Glutamatergic neuron (in vitro differentiated cells): ENCODE results near the gene MAG. TPM values are rescaled to one million over a fixed set of nuclear protein-coding genes. Genes with fewer than 3 reads are reported as not detected.

Experiments used
- DNase-seq: peaks from one replicate; pipeline ENCODE4 v3.0.0; 2022
- H3K27ac Mint-ChIP-seq: one replicate; pipeline ENCODE4 v1.8.0; 2020; ENCODE audit warnings: mild to moderate bottlenecking, mixed read lengths, inconsistent platforms; ENCODE audit not compliant: unreplicated experiment
- H3K27me3 Mint-ChIP-seq: one replicate; pipeline ENCODE4 v1.8.0; 2020; ENCODE audit warnings: mild to moderate bottlenecking, moderate library complexity, mixed read lengths, inconsistent platforms; ENCODE audit not compliant: unreplicated experiment
- H3K36me3 Mint-ChIP-seq: one replicate; pipeline ENCODE4 v1.8.0; 2020; ENCODE audit warnings: mild to moderate bottlenecking, mixed read lengths, inconsistent platforms; ENCODE audit not compliant: unreplicated experiment
- H3K4me1 Mint-ChIP-seq: one replicate; pipeline ENCODE4 v1.8.0; 2020; ENCODE audit warnings: mild to moderate bottlenecking, low read depth, mixed read lengths, inconsistent platforms; ENCODE audit not compliant: unreplicated experiment
- H3K4me3 Mint-ChIP-seq: one replicate; pipeline ENCODE4 v1.8.0; 2020; ENCODE audit warnings: mild to moderate bottlenecking, mixed read lengths, inconsistent platforms; ENCODE audit not compliant: unreplicated experiment
- H3K9me3 Mint-ChIP-seq: one replicate; pipeline ENCODE4 v1.8.0; 2020; ENCODE audit warnings: mild to moderate bottlenecking, moderate library complexity, mixed read lengths, inconsistent platforms; ENCODE audit not compliant: unreplicated experiment
- total RNA-seq: library from RNA; stranded (reverse); fragmentation: NEBNext Ultra II Directional; extraction: Animal tissue kit (Norgen Biotek cat#: 25700); gene quantifications from one replicate; pipeline ENCODE4 v1.2.1, GENCODE V29; 2021; ENCODE audit not compliant: unreplicated experiment
- TF ChIP-seq, protein P1 (sequence below): fragments of 200-600 bp; sonication (generic); IDR thresholded peaks from one replicate; pipeline ENCODE4 v1.5.0; 2021; ENCODE audit not compliant: partially characterized antibody, unreplicated experiment

Gene MAG
- total RNA-seq, 1 donor from 2014 or later: not detected

DNA sequence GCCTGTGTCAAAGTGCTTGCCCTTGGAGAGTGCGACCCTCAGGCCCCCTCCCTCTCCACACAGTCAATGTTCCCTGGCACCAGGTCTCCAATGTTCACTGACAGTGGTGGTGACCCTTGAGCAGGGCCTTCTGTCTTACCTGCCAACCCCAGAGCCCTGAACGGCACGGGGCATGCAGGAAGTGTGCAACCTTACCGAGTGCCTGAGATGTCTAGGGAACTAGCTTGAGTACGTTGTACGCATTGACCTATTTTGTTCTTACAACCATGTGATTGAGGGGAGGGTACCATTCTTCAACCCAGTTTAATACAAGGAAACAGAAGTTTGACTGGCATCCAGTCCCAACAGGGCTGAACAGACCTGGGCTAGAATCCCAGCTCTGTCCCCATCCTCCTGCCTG, 13.2 kb downstream of the MAG start:
- peaks cover 4% of the 10 kb centered on the region for H3K36me3 Mint-ChIP-seq
- H3K4me1 Mint-ChIP-seq: no peaks in the 10 kb centered on the region
- no peak overlapping the region for H3K27ac Mint-ChIP-seq
- peaks cover 5% of the 10 kb centered on the region for H3K9me3 Mint-ChIP-seq
- no peak overlapping the region for H3K4me3 Mint-ChIP-seq
- peaks cover 4% of the 10 kb centered on the region for H3K27me3 Mint-ChIP-seq
- TF ChIP-seq, protein P1, sequence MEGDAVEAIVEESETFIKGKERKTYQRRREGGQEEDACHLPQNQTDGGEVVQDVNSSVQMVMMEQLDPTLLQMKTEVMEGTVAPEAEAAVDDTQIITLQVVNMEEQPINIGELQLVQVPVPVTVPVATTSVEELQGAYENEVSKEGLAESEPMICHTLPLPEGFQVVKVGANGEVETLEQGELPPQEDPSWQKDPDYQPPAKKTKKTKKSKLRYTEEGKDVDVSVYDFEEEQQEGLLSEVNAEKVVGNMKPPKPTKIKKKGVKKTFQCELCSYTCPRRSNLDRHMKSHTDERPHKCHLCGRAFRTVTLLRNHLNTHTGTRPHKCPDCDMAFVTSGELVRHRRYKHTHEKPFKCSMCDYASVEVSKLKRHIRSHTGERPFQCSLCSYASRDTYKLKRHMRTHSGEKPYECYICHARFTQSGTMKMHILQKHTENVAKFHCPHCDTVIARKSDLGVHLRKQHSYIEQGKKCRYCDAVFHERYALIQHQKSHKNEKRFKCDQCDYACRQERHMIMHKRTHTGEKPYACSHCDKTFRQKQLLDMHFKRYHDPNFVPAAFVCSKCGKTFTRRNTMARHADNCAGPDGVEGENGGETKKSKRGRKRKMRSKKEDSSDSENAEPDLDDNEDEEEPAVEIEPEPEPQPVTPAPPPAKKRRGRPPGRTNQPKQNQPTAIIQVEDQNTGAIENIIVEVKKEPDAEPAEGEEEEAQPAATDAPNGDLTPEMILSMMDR: no peak
- DNase-seq: no peak

DNA sequence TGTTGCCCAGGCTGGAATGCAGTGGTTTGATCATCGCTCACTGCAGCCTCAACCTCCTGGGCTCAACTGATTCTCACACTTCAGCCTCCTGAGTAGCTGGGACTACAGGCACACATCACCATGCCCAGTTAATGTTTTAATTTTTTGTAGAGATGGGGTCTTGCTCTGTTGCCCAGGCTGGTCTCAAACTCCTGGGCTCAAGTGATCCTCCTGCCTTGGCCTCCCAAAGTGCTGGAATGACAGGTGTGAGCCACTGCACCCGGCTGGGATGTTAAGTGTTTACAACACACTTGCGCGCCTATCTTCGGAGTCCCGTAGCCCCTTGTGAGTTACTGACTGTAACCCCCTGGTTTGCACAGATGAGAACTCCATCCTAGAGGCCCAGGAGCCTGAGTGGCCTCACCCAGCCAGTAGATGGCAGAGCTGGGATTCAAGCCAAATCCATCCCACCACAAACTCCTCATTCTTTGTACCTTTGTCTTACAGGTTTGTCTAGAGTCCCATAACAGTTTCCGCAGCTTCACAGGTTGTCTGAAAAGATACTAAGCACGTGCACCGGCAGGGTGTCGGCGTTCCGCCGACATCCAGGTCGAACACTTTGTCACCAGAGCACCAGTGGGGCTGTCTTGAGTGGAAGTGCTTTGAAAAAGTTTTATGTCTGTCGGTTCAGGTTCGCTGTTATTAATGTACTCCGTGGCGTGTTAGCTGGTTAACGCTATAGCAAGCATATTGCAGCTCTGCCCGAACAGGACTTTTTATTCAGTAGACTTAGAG, 14.7 kb downstream of the MAG start:
- DNase-seq: no peak

DNA sequence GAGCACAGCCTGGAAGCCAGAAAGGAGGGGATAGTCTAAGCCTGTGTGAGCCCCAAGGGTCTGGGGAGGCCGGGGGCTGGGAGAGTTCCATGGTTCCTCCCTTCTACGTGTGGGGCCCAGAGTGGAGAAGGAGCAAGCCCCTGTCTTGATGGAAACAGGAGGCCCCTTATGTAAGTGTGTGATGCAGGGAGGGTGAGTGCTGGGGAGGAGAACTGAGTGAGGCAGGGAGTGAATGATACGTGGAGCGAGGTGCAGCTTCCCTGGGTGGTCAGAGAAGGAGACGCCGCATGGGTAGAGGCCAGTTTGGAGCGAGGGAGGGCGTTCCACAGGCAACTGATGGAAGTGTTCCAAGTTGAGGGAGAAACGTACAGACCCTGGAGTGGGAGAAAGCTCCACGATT, 16.0 kb downstream of the MAG start:
- no peaks in the 10 kb centered on the region for H3K4me1 Mint-ChIP-seq
- no peak for DNase-seq
- no peak overlapping the region for H3K4me3 Mint-ChIP-seq

More for the DNA sequence above, 14.7 kb downstream of the MAG start:
- Mint-ChIP-seq H3K4me3 (no peak overlapping the region), H3K27ac (no peak overlapping the region), H3K9me3 (peaks cover 3% of the 10 kb centered on the region), H3K36me3 (peaks cover 4% of the 10 kb centered on the region), H3K27me3 (peaks cover 4% of the 10 kb centered on the region), H3K4me1 (no peaks in the 10 kb centered on the region)
- TF ChIP-seq, protein P1: peak; percentile 13

GRCh38 chr19:35308910-35309309, 16.9 kb downstream of the MAG start:
- Mint-ChIP-seq H3K36me3 (no peaks in the 10 kb centered on the region), H3K27ac (no peak overlapping the region), H3K9me3 (peaks cover 2% of the 10 kb centered on the region), H3K4me1 (no peaks in the 10 kb centered on the region), H3K27me3 (peaks cover 2% of the 10 kb centered on the region), H3K4me3 (no peak overlapping the region)
- DNase-seq: no peak
- TF ChIP-seq, protein P1: no peak

More for the DNA sequence above, 16.0 kb downstream of the MAG start:
- no peak overlapping the region for H3K27ac Mint-ChIP-seq
- H3K9me3 Mint-ChIP-seq: peaks cover 2% of the 10 kb centered on the region
- TF ChIP-seq, protein P1: no peak
- peaks cover 2% of the 10 kb centered on the region for H3K27me3 Mint-ChIP-seq
- H3K36me3 Mint-ChIP-seq: no peaks in the 10 kb centered on the region
